Vagina (tissue), 2 donors: ENCODE data around the gene CDH13. TPM values are rescaled to one million over a fixed set of nuclear protein-coding genes. Genes with fewer than 3 reads are reported as not detected.

Experiments used
- DNase-seq, 2 donors: peaks; one replicate each; pipeline ENCODE4 v3.0.0-alpha.2; 2017; ENCODE audit errors: extremely low spot score in 2 of 2
- H3K27ac ChIP-seq: fragments of 200-600 bp; sonication (generic); one replicate; pipeline ENCODE4 v1.5.1; 2019
- H3K27me3 ChIP-seq: fragments of 200-600 bp; sonication (generic); one replicate; pipeline ENCODE4 v1.5.1; 2019
- H3K36me3 ChIP-seq, 2 donors: fragments of 200-600 bp; sonication (generic); one replicate each; pipeline ENCODE4 v1.5.1; 2017 to 2019
- H3K4me1 ChIP-seq: fragments of 200-600 bp; sonication (generic); one replicate; pipeline ENCODE4 v1.5.1; 2019
- H3K4me3 ChIP-seq, 2 donors: fragments of 200-600 bp; sonication (generic); 1 replicate in 1 of 2; 2 replicates in 1 of 2; pipeline ENCODE4 v1.5.1; 2016 to 2019
- H3K9me3 ChIP-seq: fragments of 200-600 bp; sonication (generic); one replicate; pipeline ENCODE4 v1.5.1; 2019
- CTCF ChIP-seq, 3 experiments: fragments of 450-650 bp in 2 of 3; fragments of 200-600 bp in 1 of 3; sonication (generic) in 1 of 3; IDR thresholded peaks; one replicate each; pipeline ENCODE4 v1.5.1; 2017 to 2019; ENCODE audit warnings: antibody characterized with exemption in 3 of 3, mild to moderate bottlenecking in 2 of 3, moderate library complexity in 2 of 3
- POLR2A ChIP-seq, 2 donors: fragments of 450-650 bp; IDR thresholded peaks; one replicate each; pipeline ENCODE4 v1.6.1; 2017; ENCODE audit warnings: antibody characterized with exemption in 2 of 2, mild to moderate bottlenecking in 2 of 2, moderate library complexity in 2 of 2
- POLR2AphosphoS5 ChIP-seq, 2 donors: sonication (generic); formaldehyde crosslinking; IDR thresholded peaks; one replicate each; pipeline ENCODE4 v1.9.0; 2017; ENCODE audit warnings: antibody characterized with exemption in 2 of 2, mild to moderate bottlenecking in 2 of 2, low read depth in 1 of 2; ENCODE audit not compliant: insufficient read depth in 1 of 2
- intact Hi-C: fragments of 100-400 bp; cut with DNase I; formaldehyde crosslinking; loops from one replicate; pipeline ENCODE4 v1.15.1; 2023
- total RNA-seq: library from RNA; depleted of rRNA; stranded (reverse); fragments of >200 nt; gene quantifications from one replicate; pipeline ENCODE4 v1.2.3, GENCODE V29; 2016

Gene CDH13
- total RNA-seq, 1 donor from 2014 or later: 123 TPM

DNA sequence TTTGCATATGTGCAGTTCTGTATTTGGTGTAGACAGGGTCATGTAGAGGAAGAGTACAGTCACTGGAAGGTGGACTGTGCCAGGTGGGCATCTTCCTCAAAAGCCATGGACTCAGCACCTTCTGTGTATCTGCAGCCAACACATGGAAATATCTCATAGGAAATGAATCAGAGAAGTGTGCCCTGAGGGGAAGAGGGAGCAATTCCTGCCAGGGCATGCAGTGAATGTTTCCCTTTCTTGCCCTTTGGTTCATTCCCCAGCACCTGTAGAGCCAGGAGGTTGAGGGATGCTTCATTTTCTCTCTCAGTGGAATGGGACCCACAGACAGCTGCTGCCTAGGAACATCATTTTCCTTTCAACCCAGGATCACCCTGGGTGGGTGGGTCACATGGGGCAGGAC, 1034.9 kb downstream of the CDH13 start:
- no peak for DNase-seq

GRCh38 chr16:83666449-83666848, 1039.7 kb downstream of the CDH13 start:
- peak in 1 of 2 donors; percentile 9 for DNase-seq
- intact Hi-C loops: no loop called here
- H3K27me3 ChIP-seq: no peaks in the 10 kb centered on the region
- no peak overlapping the region for H3K27ac ChIP-seq
- TF ChIP-seq POLR2AphosphoS5 (IDR thresholded peaks at IDR 0.05; ENCODE audit: insufficient read depth in 1 of 2, low read depth in 1 of 2) (no peak), POLR2A (IDR thresholded peaks at IDR 0.05) (no peak), CTCF (IDR thresholded peaks at IDR 0.05) (no peak)
- no peaks in the 10 kb centered on the region for H3K4me1 ChIP-seq
- H3K9me3 ChIP-seq: no peaks in the 10 kb centered on the region
- H3K36me3 ChIP-seq: no peaks in the 10 kb centered on the region
- no peak overlapping the region for H3K4me3 ChIP-seq

More for the DNA sequence above, 1034.9 kb downstream of the CDH13 start:
- Histone ChIP-seq H3K4me3 (no peak overlapping the region), H3K27ac (no peak overlapping the region), H3K9me3 (no peaks in the 10 kb centered on the region), H3K27me3 (no peaks in the 10 kb centered on the region), H3K4me1 (no peaks in the 10 kb centered on the region), H3K36me3 (no peaks in the 10 kb centered on the region)
- intact Hi-C loops: no loop called here
- TF ChIP-seq POLR2AphosphoS5 (IDR thresholded peaks at IDR 0.05; ENCODE audit: insufficient read depth in 1 of 2, low read depth in 1 of 2) (no peak), CTCF (IDR thresholded peaks at IDR 0.05) (no peak), POLR2A (IDR thresholded peaks at IDR 0.05) (no peak)

- H3K9me3 ChIP-seq: no peaks in the 10 kb centered on the region
- H3K27me3 ChIP-seq: no peaks in the 10 kb centered on the region
- intact Hi-C loops: no loop called here
- DNase-seq: no peak
- TF ChIP-seq CTCF (IDR thresholded peaks at IDR 0.05): no peak
- no peak for TF ChIP-seq POLR2A (IDR thresholded peaks at IDR 0.05)
- TF ChIP-seq POLR2AphosphoS5 (IDR thresholded peaks at IDR 0.05; ENCODE audit: insufficient read depth in 1 of 2, low read depth in 1 of 2): no peak
- H3K4me3 ChIP-seq: no peak overlapping the region
- no peak overlapping the region for H3K27ac ChIP-seq
- no peaks in the 10 kb centered on the region for H3K4me1 ChIP-seq
- H3K36me3 ChIP-seq: no peaks in the 10 kb centered on the region
Observed at GRCh38 chr16:83669456-83669855, 1042.7 kb downstream of the CDH13 start.

DNA sequence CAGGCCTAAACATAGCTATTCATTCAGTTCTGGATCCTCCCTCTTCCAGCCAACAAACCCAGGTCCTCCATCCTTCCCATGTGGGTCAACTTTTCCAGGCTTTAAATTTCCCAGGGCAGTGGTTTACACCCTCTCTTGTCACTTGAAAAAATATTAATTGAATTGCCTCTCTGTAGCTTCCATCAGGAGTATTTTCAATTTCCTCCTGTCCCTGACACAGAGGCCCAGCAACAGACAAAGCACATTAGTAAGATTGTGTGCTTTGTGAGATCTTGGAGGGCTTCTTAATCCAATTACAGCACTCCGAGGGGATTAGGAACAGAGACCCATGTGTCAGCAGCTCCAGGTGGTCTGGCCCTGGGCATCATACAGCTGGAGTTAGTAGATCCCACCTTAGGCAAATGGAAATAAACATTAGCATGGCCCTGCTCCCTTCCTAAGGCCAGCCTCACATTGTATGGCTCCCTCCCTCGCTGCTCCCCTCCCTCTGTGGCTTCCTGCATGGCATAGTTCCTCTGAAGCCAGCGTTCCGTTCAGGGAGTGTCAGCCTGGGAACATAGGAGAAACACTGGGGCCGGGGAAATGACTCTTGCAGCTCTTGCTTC, 1048.3 kb downstream of the CDH13 start:
- Histone ChIP-seq H3K36me3 (no peaks in the 10 kb centered on the region), H3K4me3 (no peak overlapping the region), H3K9me3 (no peaks in the 10 kb centered on the region), H3K27me3 (no peaks in the 10 kb centered on the region), H3K27ac (no peak overlapping the region), H3K4me1 (no peaks in the 10 kb centered on the region)
- no peak for DNase-seq
- intact Hi-C loops: no loop called here
- TF ChIP-seq POLR2AphosphoS5 (IDR thresholded peaks at IDR 0.05; ENCODE audit: insufficient read depth in 1 of 2, low read depth in 1 of 2) (no peak), POLR2A (IDR thresholded peaks at IDR 0.05) (no peak), CTCF (IDR thresholded peaks at IDR 0.05) (no peak)

GRCh38 chr16:83676086-83676485, 1049.3 kb downstream of the CDH13 start:
- no peaks in the 10 kb centered on the region for H3K27me3 ChIP-seq
- H3K4me3 ChIP-seq: no peak overlapping the region
- intact Hi-C loops: no loop called here
- TF ChIP-seq POLR2A (IDR thresholded peaks at IDR 0.05) (no peak), CTCF (IDR thresholded peaks at IDR 0.05) (no peak), POLR2AphosphoS5 (IDR thresholded peaks at IDR 0.05; ENCODE audit: insufficient read depth in 1 of 2, low read depth in 1 of 2) (no peak)
- no peaks in the 10 kb centered on the region for H3K9me3 ChIP-seq
- H3K4me1 ChIP-seq: no peaks in the 10 kb centered on the region
- DNase-seq: no peak
- no peak overlapping the region for H3K27ac ChIP-seq
- H3K36me3 ChIP-seq: no peaks in the 10 kb centered on the region
